ENCODE data around the gene B4GALT2. TPM values are rescaled to one million over a fixed set of nuclear protein-coding genes. Genes with fewer than 3 reads are reported as not detected.

The B4GALT2 gene
- total and polyA plus RNA-seq, 2 of the 4 experiments (the other 2 are of a cell fraction), result 52.3 to 60.8 TPM

GRCh38 chr1:43949678-43950077 is 29.3 kb upstream of the B4GALT2 start:
- ChIA-PET POLR2A (ENCODE audit: unreplicated experiment) (no interaction called here), CTCF (no interaction called here)
- no peak for TF ChIP-seq MAFK (IDR thresholded peaks at IDR 0.05; ENCODE audit: low read depth, low read length)
- TF ChIP-seq NFE2L2 (IDR thresholded peaks at IDR 0.05; ENCODE audit: low read depth, low read length), result no peak
- TF ChIP-seq MXI1 (IDR thresholded peaks at IDR 0.05; ENCODE audit: borderline replicate concordance, low read depth, low read length), result no peak
- no peak for TF ChIP-seq RFX5 (IDR thresholded peaks at IDR 0.05; ENCODE audit: low read depth, low read length)
- no peak for TF ChIP-seq USF2 (IDR thresholded peaks at IDR 0.05; ENCODE audit: low read depth, low read length)
- TF ChIP-seq RAD21 (IDR thresholded peaks at IDR 0.05; ENCODE audit: low read length), result no peak
- TF ChIP-seq CHD1 (IDR thresholded peaks at IDR 0.05; ENCODE audit: low read depth, low read length), result no peak
- TF ChIP-seq CTCF (conservative IDR thresholded peaks at IDR 0.05; ENCODE audit: low read depth, low read length), result no peak
- TF ChIP-seq MAZ (IDR thresholded peaks at IDR 0.05; ENCODE audit: borderline replicate concordance, low read depth, low read length), result no peak
- TF ChIP-seq BHLHE40 (IDR thresholded peaks at IDR 0.05; ENCODE audit: low read depth, low read length), result no peak
- no peak for TF ChIP-seq RCOR1 (IDR thresholded peaks at IDR 0.05; ENCODE audit: insufficient replicate concordance, low read length)
- no peak for TF ChIP-seq POLR2A (IDR thresholded peaks at IDR 0.05; ENCODE audit: low read depth, low read length)
- TF ChIP-seq ELK1 (IDR thresholded peaks at IDR 0.05; ENCODE audit: borderline replicate concordance, low read depth, low read length), result no peak
- no peak for TF ChIP-seq SMC3 (IDR thresholded peaks at IDR 0.05; ENCODE audit: low read depth, low read length)
- TF ChIP-seq CEBPB (IDR thresholded peaks at IDR 0.05; ENCODE audit: low read depth, low read length), result no peak
- intact Hi-C loops (cut with micrococcal nuclease) (no loop called here), in situ Hi-C loops (cut with MboI; ENCODE audit: low sequenced_read_pairs) (loop anchor here (25.0 kb wide), 1 partner anchor 412 kb away; the partner anchor contains the start of gene PTPRF), dilution Hi-C loops (cut with HindIII; ENCODE audit: low sequenced_read_pairs, unreplicated experiment) (no loop called here)
- H3K4me3 ChIP-seq (ENCODE audit: insufficient read depth, low read depth, low read length), result no peak overlapping the region
- no peak overlapping the region for H3K23ac ChIP-seq (ENCODE audit: low read depth, low read length)
- peaks cover 26 to 62% of the 10 kb centered on the region in 2 experiments for H3K79me1 ChIP-seq (ENCODE audit: low read depth in 1 of 2, low read length in 2 of 2)
- no peak overlapping the region for H2BK20ac ChIP-seq (ENCODE audit: low read depth, low read length)
- H3K4ac ChIP-seq (ENCODE audit: low read depth, low read length), result no peak overlapping the region
- no peak overlapping the region for H4K91ac ChIP-seq (ENCODE audit: insufficient read depth, low read depth, low read length)
- H4K5ac ChIP-seq (ENCODE audit: low read depth, low read length), result no peak overlapping the region
- no peak overlapping the region for H2AK9ac ChIP-seq (replicated peaks; ENCODE audit: low read depth, low read length, poor library complexity)
- peaks cover 19% of the 10 kb centered on the region for H4K20me1 ChIP-seq (ENCODE audit: insufficient read depth, low read length)
- no peak overlapping the region for H3K27ac ChIP-seq (ENCODE audit: insufficient read depth, low read length)
- no peak overlapping the region for H3K56ac ChIP-seq (ENCODE audit: extremely low read depth, insufficient read depth, low read length)
- DNase-seq, result no peak
- H3K9me3 ChIP-seq (ENCODE audit: control insufficient read depth, insufficient read depth, low read length), result no peaks in the 10 kb centered on the region
- no peak overlapping the region for H3K9ac ChIP-seq (ENCODE audit: low read depth, low read length)
- H3K9me1 ChIP-seq (ENCODE audit: insufficient read depth, low read length), result peaks cover 11% of the 10 kb centered on the region
- H3K27me3 ChIP-seq (ENCODE audit: control insufficient read depth, insufficient read depth, low read length), result no peaks in the 10 kb centered on the region
- no peak overlapping the region for H3K18ac ChIP-seq (ENCODE audit: low read depth, low read length)
- H3K14ac ChIP-seq (replicated peaks; ENCODE audit: low read depth, low read length), result no peak overlapping the region
- H2BK5ac ChIP-seq (ENCODE audit: low read depth, low read length, poor library complexity, severe bottlenecking), result no peak overlapping the region
- BruUV-seq (replicated peaks), result no TSS peak
- peaks cover 15% of the 10 kb centered on the region for H3K4me1 ChIP-seq (ENCODE audit: control insufficient read depth, insufficient read depth, low read length)
- no peak overlapping the region for H2BK15ac ChIP-seq (ENCODE audit: low read depth, low read length)
- H4K8ac ChIP-seq (ENCODE audit: low read depth in 2 of 2, low read length in 2 of 2), result no peak overlapping the region
- 91% methylated on average over 13 of the region's 13 CpGs; no CpG with 5 or more reads in 1 of the 2 experiments for WGBS, 2 experiments (ENCODE audit: extremely low coverage in 2 of 2, insufficient read length in 1 of 2)
- H3K36me3 ChIP-seq (ENCODE audit: control insufficient read depth, insufficient read depth, low read length), result peaks cover 5% of the 10 kb centered on the region
- H2AK5ac ChIP-seq (ENCODE audit: low read depth, low read length), result no peak overlapping the region
- H2BK120ac ChIP-seq (ENCODE audit: low read depth, low read length), result no peak overlapping the region
- ATAC-seq (ENCODE audit: low read depth), result no peak
- H3K4me2 ChIP-seq (ENCODE audit: low read depth, low read length), result no peak overlapping the region
- no peak overlapping the region for H2AFZ ChIP-seq (replicated peaks; ENCODE audit: low read length, poor library complexity)

Measured in IMR-90 (cell line).